Spleen (tissue), 11 donors: ENCODE measurements around the gene LIN7C. TPM values are rescaled to one million over a fixed set of nuclear protein-coding genes. Genes with fewer than 3 reads are reported as not detected.
"Not testable (repeated sequence)": the region's sequence is repeated elsewhere in the genome, so short reads cannot be mapped to it uniquely, and the experiment has no call there.

Experiments
- DNase-seq: peaks from one replicate; pipeline ENCODE4 v3.0.0-alpha.2; 2020
- H3K27ac ChIP-seq, 8 donors: fragments of 200-600 bp; sonication (generic) in 7 of 8; 1 replicate in 4 of 8; 2 replicates in 4 of 8; pipeline versions ENCODE4 v1.5.0 to v1.8.0; 2016 to 2021; ENCODE audit warnings: inconsistent platforms in 4 of 8, mild to moderate bottlenecking in 4 of 8, moderate library complexity in 1 of 8
- H3K27me3 ChIP-seq, 7 donors: fragments of 200-600 bp; sonication (generic) in 6 of 7; replicated peaks in 1 of 7; 1 replicate in 4 of 7; 2 replicates in 3 of 7; pipeline versions ENCODE4 v1.5.0 to v1.8.0; 2016 to 2021; ENCODE audit warnings: inconsistent platforms in 3 of 7, mild to moderate bottlenecking in 1 of 7
- H3K36me3 ChIP-seq, 6 donors: fragments of 200-600 bp; sonication (generic) in 5 of 6; 1 replicate in 4 of 6; 2 replicates in 2 of 6; pipeline versions ENCODE4 v1.5.0 to v1.8.0; 2016 to 2021; ENCODE audit warnings: inconsistent platforms in 2 of 6
- H3K4me1 ChIP-seq, 6 donors: fragments of 200-600 bp; sonication (generic) in 5 of 6; 1 replicate in 3 of 6; 2 replicates in 3 of 6; pipeline versions ENCODE4 v1.5.0 to v1.8.0; 2016 to 2021; ENCODE audit warnings: inconsistent platforms in 3 of 6
- H3K4me3 ChIP-seq, 8 donors: fragments of 200-600 bp; sonication (generic) in 7 of 8; 1 replicate in 4 of 8; 2 replicates in 4 of 8; pipeline versions ENCODE4 v1.5.0 to v1.8.0; 2016 to 2021; ENCODE audit warnings: inconsistent platforms in 4 of 8, mild to moderate bottlenecking in 4 of 8, moderate library complexity in 2 of 8
- H3K9me3 ChIP-seq, 8 donors: fragments of 200-600 bp; sonication (generic) in 7 of 8; 1 replicate in 4 of 8; 2 replicates in 4 of 8; pipeline versions ENCODE4 v1.5.0 to v1.8.0; 2016 to 2021; ENCODE audit warnings: inconsistent platforms in 4 of 8
- POLR2A ChIP-seq, 3 donors: fragments of 450-650 bp; IDR thresholded peaks; one replicate each; pipeline ENCODE4 v1.5.1; 2017; ENCODE audit warnings: antibody characterized with exemption in 3 of 3, mild to moderate bottlenecking in 1 of 3
- POLR2AphosphoS5 ChIP-seq, 3 donors: sonication (generic); formaldehyde crosslinking; IDR thresholded peaks; one replicate each; pipeline ENCODE4 v1.5.1; 2017; ENCODE audit warnings: antibody characterized with exemption in 3 of 3
- WGBS, 5 donors: extraction: QIAGEN DNeasy Blood & Tissue Kit in 3 of 5; methylation state at CpG; one replicate each; pipeline versions ENCODE4 v1.1.5 to v1.1.7; 2013 to 2018; 5-methylcytosine and 5-hydroxymethylcytosine counted together
- intact Hi-C: fragments of 100-400 bp; cut with DNase I; formaldehyde crosslinking; loops from one replicate; pipeline ENCODE4 v1.15.0; 2023; ENCODE audit warnings: low total_unique reads
- polyA plus RNA-seq, 3 donors: library from polyadenylated mRNA; stranded (reverse); fragments of 200-250 nt; gene quantifications; one replicate each; pipeline ENCODE4 v1.2.1, GENCODE V29; 2013
- total RNA-seq, 7 donors: library from RNA; depleted of rRNA in 3 of 7; stranded (reverse); fragments of >200 nt in 3 of 7; fragmentation: NEBNext Ultra II Directional in 4 of 7; extraction: Animal tissue kit (Norgen Biotek cat#: 25700) in 4 of 7; gene quantifications; one replicate each; pipeline versions ENCODE4 v1.1.0 to v1.2.1, GENCODE V29; 2016 to 2021
- TF ChIP-seq, protein P1 (sequence below), 11 experiments: fragments of 200-600 bp in 7 of 11; fragments of 450-650 bp in 4 of 11; sonication (generic) in 4 of 11; IDR thresholded peaks in 8 of 11; conservative IDR thresholded peaks in 3 of 11; 1 replicate in 7 of 11; 2 replicates in 4 of 11; pipeline versions ENCODE4 v1.4.0 to v1.8.0; 2016 to 2021; ENCODE audit warnings: antibody characterized with exemption in 11 of 11, inconsistent platforms in 4 of 11, mild to moderate bottlenecking in 1 of 11
- donor health status: healthy with polysubstance abuse.
- donor health status: DM: no; HTN: no; CAD: no; lungs with moderate emphysema.
- donor health status: DM: no; HTN: no; CAD: no.
- donor health status: Bipolar disorder and iron deficiency.
- donor health status: healthy.
- donor health status: DM: no; HTN: no; CAD: no.
- donor health status: DM: yes; HTN: yes; CAD: no.

LIN7C gene
- total and polyA plus RNA-seq, 10 donors = 4.8 to 42.4 (median 30.5) TPM

DNA sequence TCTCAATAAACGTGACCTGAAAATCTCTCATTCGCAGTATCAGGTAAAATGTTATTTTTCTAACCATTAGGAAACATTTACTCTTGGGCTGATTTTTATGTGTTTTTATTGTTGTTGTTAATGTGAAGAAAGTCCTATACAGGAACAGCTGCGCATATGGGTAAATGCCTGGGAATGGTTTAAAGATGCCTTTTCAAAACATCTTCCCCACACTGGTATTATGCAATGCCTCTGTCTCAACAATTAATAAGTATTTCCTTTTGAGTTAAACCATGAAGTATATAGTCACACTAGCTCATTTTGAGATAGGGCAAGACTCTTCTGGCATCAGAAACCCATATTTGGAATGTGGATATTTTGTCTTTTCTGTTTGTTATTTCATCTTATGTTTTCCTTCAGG is 13.7 kb upstream of the LIN7C start:
- Histone ChIP-seq H3K4me1 (no peaks in the 10 kb centered on the region), H3K4me3 (no peak overlapping the region), H3K9me3 (peaks cover 0 to 5% (median 2%) of the 10 kb centered on the region in 8 donors), H3K27me3 (no peaks in the 10 kb centered on the region), H3K36me3 (no peaks in the 10 kb centered on the region), H3K27ac (no peak overlapping the region)
- TF ChIP-seq POLR2AphosphoS5 (IDR thresholded peaks at IDR 0.05) = no peak
- TF ChIP-seq POLR2A (IDR thresholded peaks at IDR 0.05) = no peak
- TF ChIP-seq, protein P1, sequence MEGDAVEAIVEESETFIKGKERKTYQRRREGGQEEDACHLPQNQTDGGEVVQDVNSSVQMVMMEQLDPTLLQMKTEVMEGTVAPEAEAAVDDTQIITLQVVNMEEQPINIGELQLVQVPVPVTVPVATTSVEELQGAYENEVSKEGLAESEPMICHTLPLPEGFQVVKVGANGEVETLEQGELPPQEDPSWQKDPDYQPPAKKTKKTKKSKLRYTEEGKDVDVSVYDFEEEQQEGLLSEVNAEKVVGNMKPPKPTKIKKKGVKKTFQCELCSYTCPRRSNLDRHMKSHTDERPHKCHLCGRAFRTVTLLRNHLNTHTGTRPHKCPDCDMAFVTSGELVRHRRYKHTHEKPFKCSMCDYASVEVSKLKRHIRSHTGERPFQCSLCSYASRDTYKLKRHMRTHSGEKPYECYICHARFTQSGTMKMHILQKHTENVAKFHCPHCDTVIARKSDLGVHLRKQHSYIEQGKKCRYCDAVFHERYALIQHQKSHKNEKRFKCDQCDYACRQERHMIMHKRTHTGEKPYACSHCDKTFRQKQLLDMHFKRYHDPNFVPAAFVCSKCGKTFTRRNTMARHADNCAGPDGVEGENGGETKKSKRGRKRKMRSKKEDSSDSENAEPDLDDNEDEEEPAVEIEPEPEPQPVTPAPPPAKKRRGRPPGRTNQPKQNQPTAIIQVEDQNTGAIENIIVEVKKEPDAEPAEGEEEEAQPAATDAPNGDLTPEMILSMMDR (IDR thresholded peaks at IDR 0.05 in 8 of 11, conservative IDR thresholded peaks at IDR 0.05 in 3 of 11) = no peak
- WGBS, 5 donors = 87 to 96% (median 92%) methylated on average over 3 of the region's 3 CpGs
- no peak for DNase-seq
- intact Hi-C loops = no loop called here

DNA sequence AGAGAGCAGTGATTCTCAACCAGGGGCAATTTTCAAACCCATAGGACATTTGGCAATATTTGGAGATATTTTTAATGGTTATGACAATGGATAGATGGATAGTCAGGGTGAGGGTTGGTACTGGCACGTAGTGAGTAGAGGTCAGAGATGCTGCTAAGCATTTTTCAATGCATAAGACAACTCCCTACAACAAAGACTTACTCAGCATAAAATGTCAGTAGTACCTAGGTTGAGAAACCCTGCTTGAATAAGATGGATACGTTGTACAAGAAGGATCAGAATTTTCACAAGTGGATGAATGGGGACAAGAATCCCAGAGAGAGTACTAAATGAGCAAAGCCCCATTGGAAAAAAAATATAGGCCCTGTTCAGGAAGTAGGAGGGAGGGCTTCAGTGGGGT is 11.9 kb upstream of the LIN7C start:
- 71 to 82% (median 73%) methylated on average over 2 of the region's 2 CpGs for WGBS, 5 donors
- Histone ChIP-seq H3K36me3 (no peaks in the 10 kb centered on the region), H3K4me1 (no peaks in the 10 kb centered on the region), H3K27me3 (no peaks in the 10 kb centered on the region), H3K9me3 (peaks cover 0 to 12% (median 8%) of the 10 kb centered on the region in 8 donors), H3K27ac (no peak overlapping the region), H3K4me3 (no peak overlapping the region)
- no peak for DNase-seq
- intact Hi-C loops = no loop called here
- TF ChIP-seq POLR2A (IDR thresholded peaks at IDR 0.05) (no peak), POLR2AphosphoS5 (IDR thresholded peaks at IDR 0.05) (no peak)
- TF ChIP-seq, protein P1 (IDR thresholded peaks at IDR 0.05 in 8 of 11, conservative IDR thresholded peaks at IDR 0.05 in 3 of 11) = no peak

DNA sequence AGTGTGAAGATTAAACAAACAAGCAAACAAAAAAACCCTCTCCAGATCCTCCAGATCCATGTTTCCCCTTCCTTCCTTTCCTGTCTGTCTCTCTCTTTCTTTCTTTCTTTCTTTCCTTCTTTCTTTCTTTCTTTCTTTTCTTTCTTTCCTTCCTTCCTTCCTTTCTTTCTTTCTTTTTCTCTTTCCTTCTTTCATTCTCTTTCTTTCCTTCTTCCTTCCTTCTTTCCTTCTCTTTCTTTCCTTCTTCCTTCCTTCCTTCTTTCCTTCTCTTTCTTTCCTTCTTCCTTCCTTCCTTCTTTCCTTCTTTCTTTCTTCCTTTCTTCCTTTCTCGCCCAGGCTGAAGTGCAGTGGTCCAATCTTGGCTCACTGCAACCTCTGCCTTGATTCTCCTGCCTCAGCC is 10.9 kb upstream of the LIN7C start:
- H3K36me3 ChIP-seq, DNase-seq, H3K4me1 ChIP-seq, H3K27ac ChIP-seq, H3K4me3 ChIP-seq, H3K27me3 ChIP-seq, intact Hi-C loops: not testable (repeated sequence)
- 83 to 97% (median 88%) methylated on average over 1 of the region's 1 CpG for WGBS, 5 donors
- H3K9me3 ChIP-seq = peaks cover 0 to 12% (median 8%) of the 10 kb centered on the region in 8 donors

DNA sequence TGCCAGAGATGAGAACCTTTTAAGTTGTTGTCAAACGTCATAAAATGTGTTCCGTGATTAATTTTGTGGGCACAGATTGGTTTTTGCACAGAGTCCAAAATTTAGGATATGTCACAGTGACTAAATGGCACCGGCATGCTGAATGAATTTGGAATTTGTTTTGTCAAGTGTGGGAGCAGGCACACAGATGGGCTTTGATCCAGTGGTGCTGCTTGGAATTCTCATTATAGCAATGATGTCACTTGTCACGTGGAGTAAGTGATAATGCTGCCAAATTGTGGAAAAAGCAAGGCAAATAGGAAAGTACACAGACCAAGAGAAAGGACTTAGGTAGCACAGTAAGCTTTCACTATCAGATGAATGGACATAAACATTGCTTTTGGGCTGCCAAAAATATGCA is 8.0 kb upstream of the LIN7C start:
- Histone ChIP-seq H3K4me3 (no peak overlapping the region), H3K27me3 (no peaks in the 10 kb centered on the region)

More for the DNA sequence above, 8.0 kb upstream of the LIN7C start:
- Histone ChIP-seq H3K27ac (no peak overlapping the region), H3K36me3 (no peaks in the 10 kb centered on the region), H3K4me1 (no peaks in the 10 kb centered on the region), H3K9me3 (peaks cover 0 to 12% (median 8%) of the 10 kb centered on the region in 8 donors)
- intact Hi-C loops = no loop called here
- TF ChIP-seq POLR2AphosphoS5 (IDR thresholded peaks at IDR 0.05) (no peak), POLR2A (IDR thresholded peaks at IDR 0.05) (no peak)
- TF ChIP-seq, protein P1 (IDR thresholded peaks at IDR 0.05 in 8 of 11, conservative IDR thresholded peaks at IDR 0.05 in 3 of 11) = no peak
- 84 to 91% (median 87%) methylated on average over 4 of the region's 4 CpGs for WGBS, 5 donors
- no peak for DNase-seq
